ENCODE results near the gene NRN1L.

NRN1L gene

DNA sequence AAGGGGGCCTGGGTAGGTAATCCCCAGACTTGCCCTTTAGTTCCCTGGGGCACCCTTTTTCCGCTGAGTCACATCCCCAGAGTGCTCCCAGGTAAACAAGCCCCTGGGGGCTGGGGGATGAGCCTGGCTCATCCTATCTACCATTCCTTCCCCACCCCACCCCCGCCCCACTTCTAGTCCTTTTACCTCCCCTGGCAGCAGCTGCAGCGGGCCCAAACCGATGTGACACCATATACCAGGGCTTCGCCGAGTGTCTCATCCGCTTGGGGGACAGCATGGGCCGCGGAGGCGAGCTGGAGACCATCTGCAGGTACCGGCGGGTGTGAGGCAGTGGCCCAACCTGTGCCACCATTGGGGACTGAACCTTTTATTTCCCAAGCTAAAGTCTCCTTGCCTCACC is 860 bp downstream of the NRN1L start:
- no peak overlapping the region for H3K9ac ChIP-seq (ENCODE audit: low read depth, low read length, poor library complexity, severe bottlenecking)
- no peaks in the 10 kb centered on the region for H3K9me2 ChIP-seq (replicated peaks; ENCODE audit: low read depth, low read length)
- H3K4me3 ChIP-seq (ENCODE audit: low read length, poor library complexity, severe bottlenecking) = no peak overlapping the region
- TF ChIP-seq EZH2phosphoT487 (IDR thresholded peaks at IDR 0.05; ENCODE audit: borderline replicate concordance) (no peak), CTCF (conservative IDR thresholded peaks at IDR 0.05; ENCODE audit: low read length) (no peak)
- H3K4me1 ChIP-seq (ENCODE audit: insufficient read depth, low read length, poor library complexity, severe bottlenecking) = no peaks in the 10 kb centered on the region
- peaks cover 60% of the 10 kb centered on the region; the same call in 1 of the 2 replicates for H3K36me3 ChIP-seq (ENCODE audit: insufficient read depth, low read length)
- H4K20me1 ChIP-seq (ENCODE audit: insufficient read depth, low read length, poor library complexity, severe bottlenecking) = no peaks in the 10 kb centered on the region
- no peak overlapping the region for H2AFZ ChIP-seq (ENCODE audit: low read length)
- no peaks in the 10 kb centered on the region for H3K27me3 ChIP-seq (ENCODE audit: insufficient read depth, low read length, poor library complexity, severe bottlenecking)
- no peaks in the 10 kb centered on the region for H3K79me2 ChIP-seq (ENCODE audit: insufficient read depth, low read length)
- no peaks in the 10 kb centered on the region for H3K9me3 ChIP-seq (ENCODE audit: insufficient read depth, low read depth, low read length)
- H3F3A ChIP-seq (ENCODE audit: low read depth) = no peaks in the 10 kb centered on the region
- H3K4me2 ChIP-seq (ENCODE audit: low read depth, low read length, poor library complexity, severe bottlenecking) = no peak overlapping the region

- H3K9ac ChIP-seq (ENCODE audit: low read depth, low read length, poor library complexity, severe bottlenecking) = no peak overlapping the region
- no peak overlapping the region for H3K4me2 ChIP-seq (ENCODE audit: low read depth, low read length, poor library complexity, severe bottlenecking)
- TF ChIP-seq EZH2phosphoT487 (IDR thresholded peaks at IDR 0.05; ENCODE audit: borderline replicate concordance) (no peak), CTCF (conservative IDR thresholded peaks at IDR 0.05; ENCODE audit: low read length) (no peak)
- no peak overlapping the region for H2AFZ ChIP-seq (ENCODE audit: low read length)
- no peaks in the 10 kb centered on the region for H3K27me3 ChIP-seq (ENCODE audit: insufficient read depth, low read length, poor library complexity, severe bottlenecking)
- no peaks in the 10 kb centered on the region for H3K9me2 ChIP-seq (replicated peaks; ENCODE audit: low read depth, low read length)
- H3K4me3 ChIP-seq (ENCODE audit: low read length, poor library complexity, severe bottlenecking) = no peak overlapping the region
- H3K36me3 ChIP-seq (ENCODE audit: insufficient read depth, low read length) = peaks cover 55% of the 10 kb centered on the region; the same call in 1 of the 2 replicates
- no peaks in the 10 kb centered on the region for H3K79me2 ChIP-seq (ENCODE audit: insufficient read depth, low read length)
- H3F3A ChIP-seq (ENCODE audit: low read depth) = no peaks in the 10 kb centered on the region
- H3K4me1 ChIP-seq (ENCODE audit: insufficient read depth, low read length, poor library complexity, severe bottlenecking) = no peaks in the 10 kb centered on the region
- H4K20me1 ChIP-seq (ENCODE audit: insufficient read depth, low read length, poor library complexity, severe bottlenecking) = no peaks in the 10 kb centered on the region
- H3K9me3 ChIP-seq (ENCODE audit: insufficient read depth, low read depth, low read length) = no peaks in the 10 kb centered on the region
Observed at GRCh38 chr16:67885976-67886375, 1.3 kb downstream of the NRN1L start.

DNA sequence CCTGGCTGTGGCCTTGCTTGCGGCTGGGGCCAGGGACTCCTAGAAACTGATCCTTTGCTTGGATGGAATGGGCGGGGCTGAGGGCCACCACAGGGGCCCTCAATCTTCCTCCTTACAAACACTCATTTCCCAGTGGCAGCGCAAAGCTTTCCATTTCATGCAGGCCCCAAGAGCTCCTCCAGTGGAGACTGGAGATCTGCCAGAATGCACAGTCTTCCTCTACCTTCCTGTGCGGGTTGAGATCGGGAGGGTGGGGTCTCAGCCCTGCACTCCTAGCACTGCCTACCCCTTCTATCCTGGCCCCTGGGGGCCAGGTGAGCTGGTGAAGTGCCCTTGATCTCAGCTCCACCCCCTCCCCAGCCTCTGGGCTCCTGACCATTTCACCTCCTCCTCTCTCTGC is 1.7 kb downstream of the NRN1L start:
- H3K9ac ChIP-seq (ENCODE audit: low read depth, low read length, poor library complexity, severe bottlenecking) = no peak overlapping the region
- no peaks in the 10 kb centered on the region for H3K27me3 ChIP-seq (ENCODE audit: insufficient read depth, low read length, poor library complexity, severe bottlenecking)
- H3K4me1 ChIP-seq (ENCODE audit: insufficient read depth, low read length, poor library complexity, severe bottlenecking) = no peaks in the 10 kb centered on the region
- no peak overlapping the region for H3K4me2 ChIP-seq (ENCODE audit: low read depth, low read length, poor library complexity, severe bottlenecking)
- peaks cover 51% of the 10 kb centered on the region; the same call in 1 of the 2 replicates for H3K36me3 ChIP-seq (ENCODE audit: insufficient read depth, low read length)
- no peak overlapping the region for H2AFZ ChIP-seq (ENCODE audit: low read length)
- no peaks in the 10 kb centered on the region for H3K79me2 ChIP-seq (ENCODE audit: insufficient read depth, low read length)
- H4K20me1 ChIP-seq (ENCODE audit: insufficient read depth, low read length, poor library complexity, severe bottlenecking) = no peaks in the 10 kb centered on the region
- H3F3A ChIP-seq (ENCODE audit: low read depth) = no peaks in the 10 kb centered on the region
- TF ChIP-seq EZH2phosphoT487 (IDR thresholded peaks at IDR 0.05; ENCODE audit: borderline replicate concordance) = no peak
- no peak for TF ChIP-seq CTCF (conservative IDR thresholded peaks at IDR 0.05; ENCODE audit: low read length)
- no peaks in the 10 kb centered on the region for H3K9me2 ChIP-seq (replicated peaks; ENCODE audit: low read depth, low read length)
- H3K4me3 ChIP-seq (ENCODE audit: low read length, poor library complexity, severe bottlenecking) = no peak overlapping the region
- no peaks in the 10 kb centered on the region for H3K9me3 ChIP-seq (ENCODE audit: insufficient read depth, low read depth, low read length)

All from Loucy (cell line).